ENCODE measurements around the gene SEPTIN8. TPM values are rescaled to one million over a fixed set of nuclear protein-coding genes. Genes with fewer than 3 reads are reported as not detected.

The SEPTIN8 gene
- total and polyA plus RNA-seq, 2 of the 8 experiments (the other 6 are each of a cell fraction or from before 2014, with no cell fraction given) = 21.2 to 33.0 TPM

DNA sequence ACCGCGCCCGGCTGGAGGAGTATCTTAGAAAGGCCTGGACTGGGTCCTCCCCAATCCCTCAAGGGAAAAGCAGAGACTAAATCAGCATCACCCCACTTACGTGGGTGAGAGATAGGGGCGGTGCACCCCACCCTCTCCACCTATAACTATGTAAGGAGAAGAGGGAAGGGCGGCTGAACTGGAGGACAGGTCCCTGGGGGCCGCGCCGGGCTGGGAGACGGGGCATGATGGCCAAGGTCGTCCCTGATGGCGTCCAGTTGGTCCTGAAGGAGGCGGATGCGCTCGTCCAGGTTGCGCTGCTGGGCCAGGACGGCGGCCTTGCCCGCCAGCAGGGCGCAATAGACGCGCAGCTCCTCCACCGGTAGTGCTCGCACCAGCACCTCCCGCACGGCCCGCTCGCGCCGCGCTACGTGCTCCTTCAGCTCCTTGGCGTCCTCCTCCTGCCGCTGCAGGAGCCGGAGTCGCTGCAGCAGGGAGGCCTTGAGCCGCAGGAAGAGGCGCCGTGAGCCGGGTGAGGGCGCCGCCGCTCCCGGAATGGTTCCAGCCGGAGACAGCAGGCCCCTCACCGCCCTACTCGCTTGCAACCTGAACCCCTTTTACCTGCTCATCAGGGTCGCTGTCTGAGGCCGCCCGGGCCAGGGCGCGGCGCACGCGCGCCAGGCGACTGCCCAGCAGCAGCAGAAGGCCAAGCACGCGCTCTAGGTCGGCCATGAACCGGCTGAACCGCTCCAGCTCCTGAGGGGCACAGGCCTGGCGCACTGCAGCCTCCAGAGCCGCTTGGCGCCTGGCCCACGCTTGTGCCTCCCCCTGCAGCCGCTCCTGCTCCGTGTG, 45.8 kb upstream of the SEPTIN8 start:
- peak overlapping the region in 2 of 4 experiments; percentile 40 to 43; a peak in 5 of 7 replicates for H3K9ac ChIP-seq (replicated peaks in 1 of 4; ENCODE audit: extremely low read depth in 1 of 4, low read depth in 3 of 4, low read length in 3 of 4)
- no peak for FAIRE-seq
- TF ChIP-seq SP2 (IDR thresholded peaks at IDR 0.05; ENCODE audit: low read length) (no peak), TBP (IDR thresholded peaks at IDR 0.05; ENCODE audit: low read depth, low read length) (peak; percentile 72), ASH2L (IDR thresholded peaks at IDR 0.05; ENCODE audit: low read length) (peak; percentile 61), BCL11A (IDR thresholded peaks at IDR 0.05; ENCODE audit: low read depth in 2 of 2, low read length in 2 of 2) (no peak), EGR1 (IDR thresholded peaks at IDR 0.05; ENCODE audit: borderline replicate concordance, low read depth, low read length) (peak; percentile 28; the same call in 1 of the 2 replicates), GABPA (IDR thresholded peaks at IDR 0.05; ENCODE audit: borderline replicate concordance, insufficient read depth, low read length) (0 out of 2 replicates have a peak, but pooled peaks have one; percentile 66), POLR2A (IDR thresholded peaks at IDR 0.05; ENCODE audit: control extremely low read depth in 1 of 2, low read depth in 2 of 2, low read length in 2 of 2) (peak in 1 of 2 experiments; percentile 75; a peak in 1 of 3 replicates)
- TF ChIP-seq, protein P1, sequence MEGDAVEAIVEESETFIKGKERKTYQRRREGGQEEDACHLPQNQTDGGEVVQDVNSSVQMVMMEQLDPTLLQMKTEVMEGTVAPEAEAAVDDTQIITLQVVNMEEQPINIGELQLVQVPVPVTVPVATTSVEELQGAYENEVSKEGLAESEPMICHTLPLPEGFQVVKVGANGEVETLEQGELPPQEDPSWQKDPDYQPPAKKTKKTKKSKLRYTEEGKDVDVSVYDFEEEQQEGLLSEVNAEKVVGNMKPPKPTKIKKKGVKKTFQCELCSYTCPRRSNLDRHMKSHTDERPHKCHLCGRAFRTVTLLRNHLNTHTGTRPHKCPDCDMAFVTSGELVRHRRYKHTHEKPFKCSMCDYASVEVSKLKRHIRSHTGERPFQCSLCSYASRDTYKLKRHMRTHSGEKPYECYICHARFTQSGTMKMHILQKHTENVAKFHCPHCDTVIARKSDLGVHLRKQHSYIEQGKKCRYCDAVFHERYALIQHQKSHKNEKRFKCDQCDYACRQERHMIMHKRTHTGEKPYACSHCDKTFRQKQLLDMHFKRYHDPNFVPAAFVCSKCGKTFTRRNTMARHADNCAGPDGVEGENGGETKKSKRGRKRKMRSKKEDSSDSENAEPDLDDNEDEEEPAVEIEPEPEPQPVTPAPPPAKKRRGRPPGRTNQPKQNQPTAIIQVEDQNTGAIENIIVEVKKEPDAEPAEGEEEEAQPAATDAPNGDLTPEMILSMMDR (IDR thresholded peaks at IDR 0.05; ENCODE audit: control extremely low read depth in 1 of 3, insufficient read depth in 1 of 3, low read depth in 1 of 3, low read length in 3 of 3) = peak in 2 of 3 experiments; percentile 3 to 33; a peak in 1 of 4 replicates

More for the DNA sequence above, 45.8 kb upstream of the SEPTIN8 start:
- CTCF ChIA-PET (ENCODE audit: partially characterized antibody) = interaction anchor here (0.7 to 25.6 kb wide), 14 partner anchors 9 to 288 kb away, joined by 3 to 465 read pairs (median 4); partner anchors contain the start of genes CCNI2, GDF9, LEAP2 and SEPTIN8
- Histone ChIP-seq H2BK5ac (ENCODE audit: low read depth, low read length) (peak overlapping the region; percentile 71; the same call in 1 of the 2 replicates), H2BK15ac (ENCODE audit: low read length) (no peak overlapping the region), H3K4me1 (replicated peaks in 1 of 4; ENCODE audit: control insufficient read depth in 3 of 4, insufficient read depth in 4 of 4, low read length in 3 of 4) (peaks cover 0 to 18% (median 17%) of the 10 kb centered on the region in 4 experiments; a peak in 6 of 7 replicates), H3K4me3 (ENCODE audit: extremely low read depth in 1 of 4, insufficient read depth in 2 of 4, low read depth in 3 of 4, low read length in 4 of 4) (peak overlapping the region; percentile 28 to 50 (median 34)), H3K56ac (replicated peaks; ENCODE audit: insufficient read length, low read depth, low read length) (peak overlapping the region; percentile 72), H3K79me2 (ENCODE audit: control insufficient read depth in 1 of 2, insufficient read depth in 2 of 2, low read length in 2 of 2) (no peaks in the 10 kb centered on the region), H3K14ac (ENCODE audit: insufficient read length) (no peak overlapping the region), H3K4ac (replicated peaks; ENCODE audit: insufficient read length, low read depth, low read length) (peak overlapping the region; percentile 29), H2BK12ac (ENCODE audit: low read depth, low read length) (peak overlapping the region; percentile 84; the same call in 1 of the 2 replicates), H4K5ac (ENCODE audit: insufficient read length, low read depth, low read length) (peak overlapping the region; percentile 69), H4K91ac (replicated peaks; ENCODE audit: insufficient read length, low read length) (peak overlapping the region; percentile 25), H3K4me2 (ENCODE audit: insufficient read depth in 1 of 2, low read depth in 2 of 2, low read length in 2 of 2) (peak overlapping the region; percentile 62 to 64), H3K27me3 (replicated peaks in 1 of 4; ENCODE audit: control insufficient read depth in 3 of 4, extremely low read depth in 1 of 4, insufficient read depth in 3 of 4, low read length in 3 of 4) (peaks cover 9 to 50% (median 40%) of the 10 kb centered on the region in 4 experiments), H2BK20ac (ENCODE audit: low read length) (peak overlapping the region; percentile 55; the same call in 1 of the 2 replicates), H2AK5ac (ENCODE audit: low read depth, low read length) (no peak overlapping the region), H3K79me1 (ENCODE audit: low read depth, low read length) (no peaks in the 10 kb centered on the region), H3K23me2 (ENCODE audit: low read depth, low read length) (peaks cover 10% of the 10 kb centered on the region; the same call in 1 of the 2 replicates), H4K20me1 (replicated peaks in 1 of 2; ENCODE audit: control insufficient read depth in 1 of 2, insufficient read depth in 2 of 2, low read length in 2 of 2) (no peaks in the 10 kb centered on the region), H3K18ac (ENCODE audit: extremely low read depth, low read length) (peak overlapping the region; percentile 51), H3K9me3 (ENCODE audit: insufficient read depth in 2 of 2, low read depth in 1 of 2, low read length in 1 of 2) (no peaks in the 10 kb centered on the region), H3K23ac (ENCODE audit: insufficient read length) (no peak overlapping the region), H2AFZ (ENCODE audit: low read length) (peak overlapping the region; percentile 55; the same call in 1 of the 2 replicates), H3K36me3 (ENCODE audit: control insufficient read depth in 2 of 4, insufficient read depth in 4 of 4, low read length in 3 of 4) (no peaks in the 10 kb centered on the region), H4K8ac (ENCODE audit: extremely low read depth, insufficient read depth, low read length) (peak overlapping the region; percentile 91), H2BK120ac (replicated peaks; ENCODE audit: low read depth, low read length) (no peak overlapping the region), H3K27ac (ENCODE audit: low read depth, low read length) (peak overlapping the region; percentile 35; the same call in 1 of the 2 replicates)
- peak; percentile 69 to 86 for DNase-seq (ENCODE audit: low read depth in 1 of 2, low spot score in 2 of 2)
- POLR2A ChIA-PET (ENCODE audit: partially characterized antibody) = interaction anchor here (0.9 to 2.8 kb wide), 10 partner anchors 8 to 141 kb away, joined by 3 to 17 read pairs (median 4); partner anchors contain the start of genes AFF4, SEPTIN8 and SOWAHA
- WGBS, 2 experiments (ENCODE audit: extremely low coverage in 1 of 2, insufficient coverage in 1 of 2, insufficient read length in 1 of 2, insufficient replicate concordance in 2 of 2, low coverage in 1 of 2, low lambda C conversion rate in 2 of 2, missing lambda C conversion rate in 1 of 2) = 10% methylated on average over 65 of the region's 68 CpGs; no CpG with 5 or more reads in 1 of the 2 experiments

Data from H1 (cell line).